GM19099 (cell line): ENCODE measurements around the gene ZNF804A.

Source experiments
- POLR2A ChIP-seq: IDR thresholded peaks from 3 replicates; pipeline ENCODE4 v1.6.1; 2011; ENCODE audit warnings: low read depth; ENCODE audit not compliant: insufficient read length; ENCODE audit errors: extremely low read depth

The ZNF804A gene

GRCh38 chr2:184921676-184922075 is 323.3 kb downstream of the ZNF804A start:
- no peak for TF ChIP-seq POLR2A

GRCh38 chr2:184923751-184924150 is 325.4 kb downstream of the ZNF804A start:
- no peak for TF ChIP-seq POLR2A

GRCh38 chr2:184927040-184927439 is 328.7 kb downstream of the ZNF804A start:
- TF ChIP-seq POLR2A = no peak

- TF ChIP-seq POLR2A = no peak
Observed at GRCh38 chr2:184936761-184937160, 338.4 kb downstream of the ZNF804A start.

- no peak for TF ChIP-seq POLR2A
Observed at GRCh38 chr2:184938221-184938985, 340.1 kb downstream of the ZNF804A start.

GRCh38 chr2:184945326-184945725 is 347.0 kb downstream of the ZNF804A start:
- TF ChIP-seq POLR2A = no peak

GRCh38 chr2:184945824-184946223 is 347.5 kb downstream of the ZNF804A start:
- no peak for TF ChIP-seq POLR2A

- TF ChIP-seq POLR2A = no peak
Observed at GRCh38 chr2:184956856-184957255, 358.5 kb downstream of the ZNF804A start.

GRCh38 chr2:184971546-184972068 is 373.3 kb downstream of the ZNF804A start:
- TF ChIP-seq POLR2A = no peak
